Neutrophil (primary cell): Measurements from ENCODE around the gene PMAIP1.
A peak's percentile ranks its signal among the peaks of the same experiment; 100 is the strongest.

Source experiments
- H3K27ac ChIP-seq: fragments of 200-600 bp; sonication (generic); 2 replicates; pipeline ENCODE4 v1.5.1; 2016; ENCODE audit warnings: mild to moderate bottlenecking, moderate library complexity
- H3K27me3 ChIP-seq: fragments of 200-600 bp; sonication (generic); 2 replicates; pipeline ENCODE4 v1.6.0; 2016; ENCODE audit warnings: mild to moderate bottlenecking
- H3K36me3 ChIP-seq: fragments of 200-600 bp; sonication (generic); 2 replicates; pipeline ENCODE4 v1.5.1; 2017
- H3K4me1 ChIP-seq, 2 experiments: fragments of 200-600 bp in 1 of 2; sonication (generic) in 1 of 2; 1 replicate in 1 of 2; 2 replicates in 1 of 2; pipeline versions ENCODE4 v1.5.1 to v1.6.1; 2013 to 2016; ENCODE audit warnings: low read depth in 1 of 2, low read length in 1 of 2, mild to moderate bottlenecking in 1 of 2, moderate library complexity in 1 of 2; ENCODE audit not compliant: control insufficient read depth in 1 of 2, insufficient read depth in 1 of 2
- H3K4me3 ChIP-seq, 2 experiments: fragments of 200-600 bp in 1 of 2; sonication (generic) in 1 of 2; 1 replicate in 1 of 2; 2 replicates in 1 of 2; pipeline ENCODE4 v1.5.1; 2013 to 2016; ENCODE audit warnings: low read depth in 1 of 2, low read length in 1 of 2, mild to moderate bottlenecking in 1 of 2, moderate library complexity in 1 of 2
- H3K9me3 ChIP-seq: fragments of 200-600 bp; sonication (generic); 2 replicates; pipeline ENCODE4 v1.5.1; 2016
- TF ChIP-seq, protein P1 (sequence below): fragments of 200-600 bp; sonication (generic); IDR thresholded peaks from 2 replicates; pipeline ENCODE4 v1.5.1; 2016; ENCODE audit warnings: antibody characterized with exemption

PMAIP1 gene

GRCh38 chr18:59918320-59918755 is 18.5 kb downstream of the PMAIP1 start:
- Histone ChIP-seq H3K4me1 (peaks cover 35 to 51% of the 10 kb centered on the region in 2 experiments), H3K27ac (peak overlapping the region; percentile 83), H3K9me3 (no peaks in the 10 kb centered on the region), H3K27me3 (no peaks in the 10 kb centered on the region), H3K4me3 (peak overlapping the region; percentile 41 to 50), H3K36me3 (no peaks in the 10 kb centered on the region)
- TF ChIP-seq, protein P1, sequence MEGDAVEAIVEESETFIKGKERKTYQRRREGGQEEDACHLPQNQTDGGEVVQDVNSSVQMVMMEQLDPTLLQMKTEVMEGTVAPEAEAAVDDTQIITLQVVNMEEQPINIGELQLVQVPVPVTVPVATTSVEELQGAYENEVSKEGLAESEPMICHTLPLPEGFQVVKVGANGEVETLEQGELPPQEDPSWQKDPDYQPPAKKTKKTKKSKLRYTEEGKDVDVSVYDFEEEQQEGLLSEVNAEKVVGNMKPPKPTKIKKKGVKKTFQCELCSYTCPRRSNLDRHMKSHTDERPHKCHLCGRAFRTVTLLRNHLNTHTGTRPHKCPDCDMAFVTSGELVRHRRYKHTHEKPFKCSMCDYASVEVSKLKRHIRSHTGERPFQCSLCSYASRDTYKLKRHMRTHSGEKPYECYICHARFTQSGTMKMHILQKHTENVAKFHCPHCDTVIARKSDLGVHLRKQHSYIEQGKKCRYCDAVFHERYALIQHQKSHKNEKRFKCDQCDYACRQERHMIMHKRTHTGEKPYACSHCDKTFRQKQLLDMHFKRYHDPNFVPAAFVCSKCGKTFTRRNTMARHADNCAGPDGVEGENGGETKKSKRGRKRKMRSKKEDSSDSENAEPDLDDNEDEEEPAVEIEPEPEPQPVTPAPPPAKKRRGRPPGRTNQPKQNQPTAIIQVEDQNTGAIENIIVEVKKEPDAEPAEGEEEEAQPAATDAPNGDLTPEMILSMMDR = no peak

GRCh38 chr18:59918997-59919396 is 19.2 kb downstream of the PMAIP1 start:
- Histone ChIP-seq H3K27me3 (no peaks in the 10 kb centered on the region), H3K9me3 (no peaks in the 10 kb centered on the region), H3K27ac (peak overlapping the region; percentile 83), H3K36me3 (no peaks in the 10 kb centered on the region), H3K4me3 (peak overlapping the region in 1 of 2 experiments; percentile 41), H3K4me1 (peaks cover 35 to 51% of the 10 kb centered on the region in 2 experiments)
- TF ChIP-seq, protein P1 = no peak

- Histone ChIP-seq H3K4me3 (no peak overlapping the region), H3K27me3 (no peaks in the 10 kb centered on the region), H3K4me1 (peaks cover 30 to 51% of the 10 kb centered on the region in 2 experiments), H3K9me3 (no peaks in the 10 kb centered on the region), H3K36me3 (no peaks in the 10 kb centered on the region), H3K27ac (peak overlapping the region; percentile 74)
- TF ChIP-seq, protein P1 = no peak
These were observed 21.6 kb downstream of the PMAIP1 start for GRCh38 chr18:59921384-59921891.

- no peak overlapping the region for H3K4me3 ChIP-seq
- H3K4me1 ChIP-seq = peaks cover 8 to 28% of the 10 kb centered on the region in 2 experiments
- no peak overlapping the region for H3K27ac ChIP-seq
- TF ChIP-seq, protein P1 = no peak
- no peaks in the 10 kb centered on the region for H3K27me3 ChIP-seq
- H3K36me3 ChIP-seq = no peaks in the 10 kb centered on the region
- H3K9me3 ChIP-seq = no peaks in the 10 kb centered on the region
These were observed 23.9 kb downstream of the PMAIP1 start for GRCh38 chr18:59923539-59924196.

DNA sequence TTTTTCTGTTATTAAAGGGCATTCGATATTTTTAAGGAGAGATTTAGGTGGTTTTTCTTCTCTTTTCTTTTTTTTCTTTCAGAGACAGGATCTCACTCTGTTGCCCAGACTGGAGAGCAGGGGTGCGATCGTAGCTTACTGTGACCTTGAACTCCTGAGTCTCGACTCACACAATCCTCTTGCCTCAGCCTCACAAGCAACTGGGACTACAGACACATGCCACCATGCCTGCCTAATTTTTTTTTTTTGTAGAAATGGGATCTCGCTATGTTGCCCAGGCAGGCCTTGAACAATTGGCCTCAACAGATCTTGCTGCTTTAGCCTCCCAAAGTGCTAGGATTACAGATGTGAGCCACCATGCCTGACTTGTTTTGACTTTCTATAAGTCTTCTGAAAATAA is 26.3 kb downstream of the PMAIP1 start:
- H3K9me3 ChIP-seq = no peaks in the 10 kb centered on the region
- no peaks in the 10 kb centered on the region for H3K36me3 ChIP-seq
- H3K4me3 ChIP-seq = no peak overlapping the region
- H3K27ac ChIP-seq = no peak overlapping the region
- TF ChIP-seq, protein P1 = no peak
- H3K27me3 ChIP-seq = no peaks in the 10 kb centered on the region
- H3K4me1 ChIP-seq = peaks cover 3 to 12% of the 10 kb centered on the region in 2 experiments
